HG03520 (cell line): Measurements from ENCODE around the gene PLGRKT.
"Not testable (repeated sequence)": the region's sequence is repeated elsewhere in the genome, so short reads cannot be mapped to it uniquely, and the experiment has no call there.

Source experiments
- ATAC-seq: cut with Tn5 transposase; IDR thresholded peaks from one replicate; pipeline ENCODE4 v1.9.1; 2021; ENCODE audit warnings: mild to moderate bottlenecking, moderate library complexity; ENCODE audit not compliant: unreplicated experiment

Gene PLGRKT

GRCh38 chr9:5453004-5453403 is 15.3 kb upstream of the PLGRKT start:
- ATAC-seq: no peak

GRCh38 chr9:5452286-5452609 is 14.5 kb upstream of the PLGRKT start:
- ATAC-seq: no peak

GRCh38 chr9:5450359-5451091 is 12.8 kb upstream of the PLGRKT start, which contains the start of gene CD274:
TSS of gene CD274 (plus strand) at chr9:5450542. CDS start at chr9:5456114, 5,572 bp downstream.
- peak; percentile 45 for ATAC-seq

GRCh38 chr9:5449521-5450358 is 12.0 kb upstream of the PLGRKT start:
- no peak for ATAC-seq

GRCh38 chr9:5448461-5449435 is 11.0 kb upstream of the PLGRKT start:
- no peak for ATAC-seq

- ATAC-seq: no peak
These were observed 10.3 kb upstream of the PLGRKT start for GRCh38 chr9:5448016-5448415.

- no peak for ATAC-seq
These were observed 9.6 kb upstream of the PLGRKT start for GRCh38 chr9:5447337-5447736.

- no peak for ATAC-seq
These were observed 8.9 kb upstream of the PLGRKT start for GRCh38 chr9:5446451-5447236.

GRCh38 chr9:5445886-5446285 is 8.2 kb upstream of the PLGRKT start:
- no peak for ATAC-seq

- ATAC-seq: not testable (repeated sequence)
These were observed 7.4 kb upstream of the PLGRKT start for GRCh38 chr9:5445096-5445495.

- no peak for ATAC-seq
These were observed 6.1 kb upstream of the PLGRKT start for GRCh38 chr9:5443850-5444249.

- ATAC-seq: no peak
These were observed 4.8 kb upstream of the PLGRKT start for GRCh38 chr9:5442400-5443011.

- no peak for ATAC-seq
These were observed 3.3 kb upstream of the PLGRKT start for GRCh38 chr9:5441043-5441442.

- ATAC-seq: no peak
These were observed 2.7 kb upstream of the PLGRKT start for GRCh38 chr9:5440426-5440825.

- peak; percentile 58 for ATAC-seq
These were observed 807 bp upstream of the PLGRKT start for GRCh38 chr9:5438301-5439162.

- ATAC-seq: no peak
These were observed 1.3 kb downstream of the PLGRKT start for GRCh38 chr9:5436441-5436840.

GRCh38 chr9:5435912-5436311 is 1.8 kb downstream of the PLGRKT start:
- no peak for ATAC-seq

- ATAC-seq: not testable (repeated sequence)
These were observed 3.6 kb downstream of the PLGRKT start for GRCh38 chr9:5433841-5434810.
